ENCODE data around the gene STAU1. TPM values are rescaled to one million over a fixed set of nuclear protein-coding genes. Genes with fewer than 3 reads are reported as not detected.

Gene STAU1
- total and polyA plus RNA-seq, 2 of the 13 experiments (the other 11 are each of a cell fraction or from before 2014, with no cell fraction given), result 119 to 133 TPM

DNA sequence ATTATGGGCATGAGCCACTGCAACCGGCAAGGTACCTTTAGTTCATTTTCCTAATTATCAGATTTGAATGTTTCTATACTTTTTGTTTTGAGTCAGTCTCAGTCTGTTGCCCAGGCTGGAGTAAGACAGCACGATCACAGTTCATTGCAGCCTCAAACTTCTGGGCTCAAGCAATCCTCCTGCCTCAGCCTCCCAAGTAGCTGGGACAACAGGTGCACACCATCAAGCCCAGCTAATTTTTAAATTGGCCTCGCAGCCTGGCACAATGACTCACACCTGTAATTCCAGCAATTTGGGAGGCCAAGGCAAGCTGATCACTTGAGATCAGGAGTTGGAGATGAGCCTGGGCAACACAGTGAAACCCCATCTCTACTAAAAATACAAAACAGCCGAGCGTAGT is 24.4 kb downstream of the STAU1 start:
- ChIA-PET CTCF (ENCODE audit: low intra/inter-chr PET ratio, low total read pairs) (no interaction called here), POLR2A (interaction anchor here (0.7 kb wide), 1 partner anchor 22 kb away, joined by 3 read pairs; no protein-coding TSS in a partner anchor)
- WGBS (ENCODE audit: low lambda C conversion rate), result 96% methylated on average over 5 of the region's 5 CpGs
- Histone ChIP-seq H3K36me3 (replicated peaks in 1 of 2; ENCODE audit: control insufficient read depth in 1 of 2, insufficient read depth in 2 of 2, low read length in 2 of 2) (peaks cover 18 to 41% of the 10 kb centered on the region in 2 experiments), H3K4me3 (replicated peaks in 1 of 3; ENCODE audit: insufficient read depth in 1 of 3, low read depth in 2 of 3, low read length in 3 of 3) (no peak overlapping the region), H3K9me3 (ENCODE audit: low read length) (no peaks in the 10 kb centered on the region), H3K9ac (ENCODE audit: insufficient read depth, low read depth, low read length) (no peak overlapping the region), H3K27me3 (ENCODE audit: control insufficient read depth in 1 of 2, insufficient read depth in 2 of 2, low read length in 2 of 2) (no peaks in the 10 kb centered on the region), H3K4me1 (ENCODE audit: insufficient read depth, low read length) (peaks cover 60% of the 10 kb centered on the region), H2AFZ (ENCODE audit: low read length) (no peak overlapping the region), H3K27ac (ENCODE audit: extremely low read length, insufficient read depth, low read length) (no peak overlapping the region), H4K20me1 (ENCODE audit: insufficient read depth, low read length) (peaks cover 75% of the 10 kb centered on the region), H3K4me2 (ENCODE audit: low read depth, low read length) (no peak overlapping the region), H3K79me2 (ENCODE audit: insufficient read depth, low read length) (peaks cover 96% of the 10 kb centered on the region)
- no peak for TF ChIP-seq MED1 (CRISPR knock-in tag; IDR thresholded peaks at IDR 0.05)
- TF ChIP-seq ZNF770 (CRISPR knock-in tag; IDR thresholded peaks at IDR 0.05), result peak; percentile 70; the same call in 1 of the 2 replicates
- no peak for TF ChIP-seq ZNF251 (CRISPR knock-in tag; IDR thresholded peaks at IDR 0.05)
- no peak for TF ChIP-seq AGO2 (optimal IDR thresholded peaks at IDR 0.05; ENCODE audit: low read depth, low read length)
- TF ChIP-seq, protein P1, sequence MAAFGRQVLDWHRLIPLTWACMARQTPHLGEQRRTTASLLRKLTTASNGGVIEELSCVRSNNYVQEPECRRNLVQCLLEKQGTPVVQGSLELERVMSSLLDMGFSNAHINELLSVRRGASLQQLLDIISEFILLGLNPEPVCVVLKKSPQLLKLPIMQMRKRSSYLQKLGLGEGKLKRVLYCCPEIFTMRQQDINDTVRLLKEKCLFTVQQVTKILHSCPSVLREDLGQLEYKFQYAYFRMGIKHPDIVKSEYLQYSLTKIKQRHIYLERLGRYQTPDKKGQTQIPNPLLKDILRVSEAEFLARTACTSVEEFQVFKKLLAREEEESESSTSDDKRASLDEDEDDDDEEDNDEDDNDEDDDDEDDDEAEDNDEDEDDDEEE (CRISPR knock-in tag; IDR thresholded peaks at IDR 0.05), result 0 out of 2 replicates have a peak, but pooled peaks have one; percentile 6
- no peak for TF ChIP-seq BHLHE40 (IDR thresholded peaks at IDR 0.05; ENCODE audit: low read length)
- TF ChIP-seq HDAC1 (CRISPR knock-in tag; IDR thresholded peaks at IDR 0.05), result 0 out of 2 replicates have a peak, but pooled peaks have one; percentile 9
- 0 out of 2 replicates have a peak, but pooled peaks have one; percentile 29 for TF ChIP-seq HIVEP1 (CRISPR knock-in tag; IDR thresholded peaks at IDR 0.05)
- TF ChIP-seq NKX3-1 (CRISPR knock-in tag; IDR thresholded peaks at IDR 0.05), result no peak
- TF ChIP-seq ZNF552 (CRISPR knock-in tag; IDR thresholded peaks at IDR 0.05; ENCODE audit: borderline replicate concordance), result peak; percentile 24; the same call in 1 of the 2 replicates
- in situ Hi-C loops (cut with HindIII; ENCODE audit: extremely low pct_ligation_motif_present, low pct_unique_long_range_greater_than_20kb) (no loop called here), intact Hi-C loops (cut with micrococcal nuclease; ENCODE audit: unreplicated experiment) (no loop called here)
- no TSS peak for BruUV-seq (replicated peaks)
- DNase-seq (ENCODE audit: low spot score) (no peak), ATAC-seq (no peak), FAIRE-seq (no peak)
